ENCODE data around the gene MSANTD7.
A peak's percentile ranks its signal among the peaks of the same experiment; 100 is the strongest.

The MSANTD7 gene

GRCh38 chr10:14838582-14839304 is 637 bp downstream of the MSANTD7 start:
- Histone ChIP-seq H3K4me3 (ENCODE audit: low read length) (peak overlapping the region; percentile 98), H3K27me3 (replicated peaks; ENCODE audit: insufficient read depth, low read length) (no peaks in the 10 kb centered on the region), H3K9me3 (replicated peaks; ENCODE audit: insufficient read depth, low read length) (no peaks in the 10 kb centered on the region), H3K79me2 (ENCODE audit: low read length) (peaks cover 55% of the 10 kb centered on the region), H3F3A (ENCODE audit: insufficient read depth, low read length) (no peaks in the 10 kb centered on the region), H3K9ac (ENCODE audit: low read length) (peak overlapping the region; percentile 98), H3K36me3 (replicated peaks; ENCODE audit: insufficient read depth, low read length) (peaks cover 12% of the 10 kb centered on the region), H3K9me2 (replicated peaks; ENCODE audit: insufficient read depth, low read length) (no peaks in the 10 kb centered on the region), H3K4me2 (ENCODE audit: low read depth, low read length) (peak overlapping the region; percentile 54), H2AFZ (ENCODE audit: low read length) (peak overlapping the region; percentile 71; the same call in 1 of the 2 replicates), H4K20me1 (ENCODE audit: insufficient read depth, low read length) (no peaks in the 10 kb centered on the region), H3K27ac (ENCODE audit: low read length) (peak overlapping the region; percentile 71), H3K4me1 (ENCODE audit: low read length) (peaks cover 4% of the 10 kb centered on the region; the same call in 1 of the 2 replicates)
- peak; percentile 30 for DNase-seq
- no peak for TF ChIP-seq EZH2 (optimal IDR thresholded peaks at IDR 0.05; ENCODE audit: low read depth, low read length)
- TF ChIP-seq CTCF (IDR thresholded peaks at IDR 0.05; ENCODE audit: low read length) = no peak
- TF ChIP-seq EZH2phosphoT487 (IDR thresholded peaks at IDR 0.05; ENCODE audit: low read length) = no peak

GRCh38 chr10:14839305-14839695 is 1.2 kb downstream of the MSANTD7 start:
- peak overlapping the region; percentile 98 for H3K4me3 ChIP-seq (ENCODE audit: low read length)
- H3K4me1 ChIP-seq (ENCODE audit: low read length) = peaks cover 4% of the 10 kb centered on the region; the same call in 1 of the 2 replicates
- H3K36me3 ChIP-seq (replicated peaks; ENCODE audit: insufficient read depth, low read length) = peaks cover 12% of the 10 kb centered on the region
- H3K9me2 ChIP-seq (replicated peaks; ENCODE audit: insufficient read depth, low read length) = no peaks in the 10 kb centered on the region
- no peaks in the 10 kb centered on the region for H3K27me3 ChIP-seq (replicated peaks; ENCODE audit: insufficient read depth, low read length)
- H2AFZ ChIP-seq (ENCODE audit: low read length) = no peak overlapping the region
- peak overlapping the region; percentile 98 for H3K9ac ChIP-seq (ENCODE audit: low read length)
- TF ChIP-seq CTCF (IDR thresholded peaks at IDR 0.05; ENCODE audit: low read length) (no peak), EZH2phosphoT487 (IDR thresholded peaks at IDR 0.05; ENCODE audit: low read length) (no peak), EZH2 (optimal IDR thresholded peaks at IDR 0.05; ENCODE audit: low read depth, low read length) (no peak)
- peak overlapping the region; percentile 71; the same call in 1 of the 2 replicates for H3K27ac ChIP-seq (ENCODE audit: low read length)
- H3K4me2 ChIP-seq (ENCODE audit: low read depth, low read length) = peak overlapping the region; percentile 54
- H3K9me3 ChIP-seq (replicated peaks; ENCODE audit: insufficient read depth, low read length) = no peaks in the 10 kb centered on the region
- H3F3A ChIP-seq (ENCODE audit: insufficient read depth, low read length) = no peaks in the 10 kb centered on the region
- H4K20me1 ChIP-seq (ENCODE audit: insufficient read depth, low read length) = no peaks in the 10 kb centered on the region
- H3K79me2 ChIP-seq (ENCODE audit: low read length) = peaks cover 60% of the 10 kb centered on the region
- no peak for DNase-seq

GRCh38 chr10:14840178-14840577 is 2.1 kb downstream of the MSANTD7 start:
- peaks cover 67% of the 10 kb centered on the region for H3K79me2 ChIP-seq (ENCODE audit: low read length)

More at GRCh38 chr10:14840178-14840577, 2.1 kb downstream of the MSANTD7 start:
- TF ChIP-seq CTCF (IDR thresholded peaks at IDR 0.05; ENCODE audit: low read length) (no peak), EZH2 (optimal IDR thresholded peaks at IDR 0.05; ENCODE audit: low read depth, low read length) (no peak), EZH2phosphoT487 (IDR thresholded peaks at IDR 0.05; ENCODE audit: low read length) (no peak)
- Histone ChIP-seq H4K20me1 (ENCODE audit: insufficient read depth, low read length) (no peaks in the 10 kb centered on the region), H3K27me3 (replicated peaks; ENCODE audit: insufficient read depth, low read length) (no peaks in the 10 kb centered on the region), H3K4me1 (ENCODE audit: low read length) (peaks cover 4% of the 10 kb centered on the region; the same call in 1 of the 2 replicates), H3K9me3 (replicated peaks; ENCODE audit: insufficient read depth, low read length) (no peaks in the 10 kb centered on the region), H3K9ac (ENCODE audit: low read length) (no peak overlapping the region), H3F3A (ENCODE audit: insufficient read depth, low read length) (no peaks in the 10 kb centered on the region), H3K4me2 (ENCODE audit: low read depth, low read length) (no peak overlapping the region), H3K36me3 (replicated peaks; ENCODE audit: insufficient read depth, low read length) (peaks cover 12% of the 10 kb centered on the region), H3K27ac (ENCODE audit: low read length) (no peak overlapping the region), H2AFZ (ENCODE audit: low read length) (no peak overlapping the region), H3K9me2 (replicated peaks; ENCODE audit: insufficient read depth, low read length) (no peaks in the 10 kb centered on the region), H3K4me3 (ENCODE audit: low read length) (no peak overlapping the region)
- no peak for DNase-seq
